Stimulated activated CD4-positive, alpha-beta T cell treated with anti-CD3 and anti-CD28 coated beads, Interleukin-4, amount 100 ng/mL, for 4 hours (primary cell): ENCODE data around the gene APOL4.
"Not testable (repeated sequence)": the region's sequence is repeated elsewhere in the genome, so short reads cannot be mapped to it uniquely, and the experiment has no call there.

Source experiments
- DNase-seq, 2 experiments: peaks; one replicate each; pipeline ENCODE4 v3.0.0-alpha.2; 2020

APOL4 gene

GRCh38 chr22:36204632-36205015 is 3.0 kb upstream of the APOL4 start:
- DNase-seq, result no peak

- DNase-seq, result no peak
These were observed 2.5 kb upstream of the APOL4 start for GRCh38 chr22:36204001-36204631.

DNA sequence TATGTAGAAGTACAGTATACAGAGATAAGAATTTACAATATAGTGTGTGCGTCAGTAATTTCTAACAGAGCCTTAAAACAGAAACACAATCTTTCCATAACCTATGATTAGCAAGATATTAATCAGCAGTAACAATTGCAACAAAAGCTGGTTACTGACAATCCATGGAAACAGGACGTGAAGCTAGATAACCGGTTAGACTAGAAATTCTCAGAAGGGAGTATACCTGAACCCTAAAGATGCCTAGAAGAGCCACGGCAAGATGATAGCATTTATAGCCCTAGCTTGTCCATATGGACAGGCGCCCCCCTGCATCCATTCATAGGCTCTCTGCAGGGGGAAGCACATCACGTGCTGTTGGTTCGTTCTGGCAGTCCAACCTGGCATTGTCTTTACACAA is 1.8 kb upstream of the APOL4 start:
- DNase-seq, result not testable (repeated sequence)

GRCh38 chr22:36202906-36203305 is 1.3 kb upstream of the APOL4 start:
- not testable (repeated sequence) for DNase-seq

DNA sequence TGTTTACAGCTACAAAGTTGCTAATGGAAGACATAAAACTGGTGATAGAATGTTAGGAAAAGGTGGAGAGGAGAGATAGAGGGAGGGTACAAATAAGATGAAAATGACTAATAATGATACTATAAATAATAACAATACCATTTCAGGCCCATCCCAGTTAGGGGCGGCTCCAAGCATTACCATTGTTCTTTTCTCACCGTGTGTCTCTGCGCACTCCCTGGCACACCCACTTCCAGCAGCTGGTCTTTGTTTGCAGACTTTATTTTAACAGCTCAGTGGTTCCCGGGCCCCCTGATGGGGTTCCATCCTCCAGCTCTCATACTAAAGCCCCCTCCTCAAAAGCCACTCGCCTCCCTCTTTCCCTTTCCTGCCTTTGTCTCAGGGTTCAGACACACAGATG is 584 bp downstream of the APOL4 start:
- not testable (repeated sequence) for DNase-seq

DNA sequence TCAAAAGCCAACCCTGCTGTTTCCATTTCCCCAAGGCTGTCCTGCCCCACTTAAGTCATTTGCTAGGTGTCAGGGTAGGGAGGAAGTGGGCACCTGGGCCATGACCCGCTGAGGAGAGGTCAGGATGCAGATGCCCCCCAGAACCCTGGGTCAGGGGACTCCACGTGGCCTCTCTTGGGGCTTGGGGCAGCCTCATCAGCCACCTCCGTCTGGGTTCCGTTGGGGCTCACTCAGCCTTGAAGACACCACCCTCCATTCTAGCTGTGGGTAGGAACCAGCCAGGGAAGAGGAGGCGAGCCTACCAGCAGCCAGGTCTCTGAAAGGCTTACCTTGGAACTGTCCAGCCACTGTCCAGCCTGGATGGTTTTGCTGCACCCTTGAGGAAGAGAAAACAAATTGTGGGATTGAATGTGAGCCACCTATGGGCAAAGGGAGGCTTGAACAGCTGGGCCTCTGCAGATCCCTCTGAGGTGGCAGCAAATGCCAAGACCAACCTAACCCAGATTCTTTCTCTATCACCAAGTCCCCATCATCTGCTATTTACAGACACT is 2.5 kb downstream of the APOL4 start:
- no peak for DNase-seq

GRCh38 chr22:36198536-36198935 is 3.1 kb downstream of the APOL4 start:
- DNase-seq, result no peak

GRCh38 chr22:36197514-36198146 is 4.0 kb downstream of the APOL4 start:
- no peak for DNase-seq

DNA sequence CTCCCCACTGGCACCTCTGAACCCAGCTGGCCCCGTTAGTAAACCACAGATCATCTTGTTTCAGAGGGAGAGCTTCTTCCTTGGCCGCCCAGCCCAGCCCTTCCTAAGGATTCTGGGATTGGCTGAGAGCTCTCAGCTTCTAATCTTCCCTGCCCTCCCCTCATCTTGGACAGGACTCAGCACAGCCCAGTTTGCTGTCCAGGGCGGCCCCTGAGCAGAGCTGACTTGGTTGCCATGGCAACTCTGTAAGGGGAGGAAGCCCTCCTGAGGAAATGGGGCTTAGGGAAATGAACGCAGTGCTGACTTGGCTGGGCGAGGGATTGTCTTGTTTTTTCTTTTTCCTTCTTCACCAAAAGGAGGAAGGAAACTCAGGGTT is 4.6 kb downstream of the APOL4 start:
- DNase-seq, result no peak

DNA sequence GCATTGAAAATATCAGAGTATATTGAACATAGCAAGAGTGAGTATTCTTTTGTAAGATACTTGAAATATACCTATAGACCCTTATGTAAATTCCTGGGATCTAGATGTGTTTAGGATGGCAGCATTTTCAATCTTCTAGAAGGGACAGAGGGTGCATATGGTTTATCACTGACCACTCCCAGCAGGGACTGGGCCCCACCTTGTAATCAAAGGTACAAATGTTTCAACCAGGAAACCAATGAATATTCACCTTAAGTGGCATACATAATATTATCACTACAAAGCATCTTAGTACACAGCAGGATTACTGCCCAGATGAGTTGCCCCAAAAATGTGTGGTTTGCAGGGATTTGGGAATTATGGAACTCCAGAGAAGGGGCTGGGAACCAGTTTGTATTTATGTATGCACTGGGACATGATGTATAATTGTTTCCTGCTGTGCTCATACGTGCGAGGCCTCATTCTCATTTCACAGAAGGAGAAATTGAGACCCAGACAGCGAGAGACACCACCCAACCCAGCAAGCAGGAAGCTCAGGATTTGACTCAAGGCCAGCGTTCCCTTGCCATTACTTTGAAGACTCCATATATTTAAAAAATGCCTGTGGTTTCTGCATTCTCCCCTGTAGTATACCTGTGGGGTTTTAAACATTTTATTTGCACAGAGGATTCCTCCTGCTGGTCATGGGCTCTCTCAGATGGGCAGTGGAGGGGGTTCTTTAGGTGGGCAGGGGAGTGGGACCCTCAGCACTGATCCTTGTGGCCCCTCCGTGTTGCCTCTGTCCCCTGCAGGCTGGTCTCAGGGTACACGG is 5.2 kb downstream of the APOL4 start:
- DNase-seq, result no peak

GRCh38 chr22:36194971-36195370 is 6.6 kb downstream of the APOL4 start:
- peak; percentile 15 to 32 for DNase-seq

GRCh38 chr22:36194385-36194784 is 7.2 kb downstream of the APOL4 start:
- DNase-seq, result no peak

DNA sequence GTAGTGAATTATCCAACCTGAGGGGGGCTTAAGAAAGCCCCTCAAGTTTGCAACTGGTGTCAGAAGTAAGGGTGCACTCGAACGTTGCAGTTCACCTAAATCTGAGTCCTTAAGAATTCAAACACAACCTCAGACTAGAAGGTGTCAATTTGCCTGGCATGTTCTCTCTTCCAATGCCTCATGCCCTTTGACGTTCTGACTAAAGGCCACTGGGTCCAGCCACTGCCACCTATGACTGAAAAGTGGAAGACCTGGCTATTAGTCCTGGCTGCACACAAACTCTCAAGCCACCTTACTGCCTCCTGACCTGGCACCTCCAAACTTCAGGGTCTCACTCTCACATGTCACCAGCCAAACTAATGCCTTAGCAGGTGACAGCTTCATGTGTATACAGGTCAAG is 8.0 kb downstream of the APOL4 start:
- DNase-seq, result no peak

GRCh38 chr22:36193171-36193570 is 8.4 kb downstream of the APOL4 start:
- no peak for DNase-seq

DNA sequence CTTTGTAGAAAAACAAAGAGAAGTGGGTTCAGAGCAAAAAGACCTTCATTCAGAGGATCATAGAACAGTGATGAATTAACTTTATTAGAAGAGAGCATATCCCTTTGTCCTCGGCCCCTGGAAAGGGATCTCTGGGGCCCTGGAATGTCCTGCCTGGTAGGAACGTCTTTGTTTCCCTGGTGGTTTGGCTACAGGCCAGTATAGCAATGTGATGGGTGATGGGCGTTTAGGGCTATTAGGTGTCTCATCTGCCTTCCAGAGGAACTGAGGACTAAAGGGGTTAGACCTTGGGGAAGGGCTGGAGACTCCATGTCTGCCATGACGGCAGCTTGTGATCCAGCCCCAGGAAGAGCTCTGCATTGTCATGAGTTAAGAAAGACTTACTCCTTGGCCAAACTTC is 9.1 kb downstream of the APOL4 start:
- no peak for DNase-seq

DNA sequence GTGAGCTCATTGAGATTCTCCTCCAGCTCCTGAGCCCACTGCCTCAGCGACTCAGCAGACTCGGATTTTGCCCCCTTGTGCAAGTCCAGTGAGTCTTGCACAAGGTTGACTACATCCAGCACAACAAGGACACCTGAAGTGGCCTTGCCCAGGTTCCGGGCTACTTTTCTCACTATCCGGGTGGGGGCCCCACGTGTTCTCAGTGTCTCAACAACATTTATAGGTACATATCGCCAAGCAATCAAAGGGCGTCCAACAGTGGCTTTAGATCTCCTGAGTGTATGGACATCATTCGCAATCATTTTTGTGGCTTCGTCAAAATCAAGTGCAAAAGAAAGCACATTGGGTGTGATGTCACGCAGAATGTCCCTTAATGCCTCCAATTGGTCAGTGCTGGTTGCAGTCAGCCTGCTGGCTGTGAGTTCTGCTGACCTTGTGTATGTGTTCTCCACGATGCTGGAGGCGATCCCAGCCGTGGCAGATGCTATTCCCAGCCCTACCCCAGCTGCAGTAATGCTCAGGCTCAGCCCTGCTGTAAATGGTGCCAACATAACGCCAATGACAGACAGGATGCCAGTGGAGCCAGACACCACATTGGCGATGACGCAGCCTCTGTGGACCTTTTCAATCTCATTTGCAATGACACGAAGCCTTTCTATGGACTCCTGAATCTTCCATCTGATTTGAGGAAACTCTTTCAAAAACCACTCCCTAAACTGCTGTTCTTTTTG is 10.3 kb downstream of the APOL4 start:
- no peak for DNase-seq

DNA sequence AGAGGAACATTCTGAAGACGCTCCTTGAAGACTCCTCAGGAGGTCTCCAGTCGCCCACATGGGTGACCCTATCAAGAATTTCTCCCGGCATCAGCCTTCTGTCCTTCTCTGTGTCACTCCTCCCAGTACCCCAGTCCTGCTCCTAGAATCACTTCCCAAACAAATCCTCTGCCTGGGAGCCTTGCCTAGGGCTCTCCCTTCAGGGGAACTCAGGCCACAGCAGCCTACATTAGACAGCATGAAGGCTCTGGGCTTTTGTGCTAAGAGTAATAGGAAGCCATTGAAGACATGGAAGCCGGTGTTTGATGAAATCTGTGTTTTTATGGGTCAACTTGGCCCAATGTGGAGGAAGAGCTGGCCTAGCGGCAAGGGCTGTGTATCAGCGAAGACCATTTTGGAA is 13.7 kb downstream of the APOL4 start:
- DNase-seq, result not testable (repeated sequence)

DNA sequence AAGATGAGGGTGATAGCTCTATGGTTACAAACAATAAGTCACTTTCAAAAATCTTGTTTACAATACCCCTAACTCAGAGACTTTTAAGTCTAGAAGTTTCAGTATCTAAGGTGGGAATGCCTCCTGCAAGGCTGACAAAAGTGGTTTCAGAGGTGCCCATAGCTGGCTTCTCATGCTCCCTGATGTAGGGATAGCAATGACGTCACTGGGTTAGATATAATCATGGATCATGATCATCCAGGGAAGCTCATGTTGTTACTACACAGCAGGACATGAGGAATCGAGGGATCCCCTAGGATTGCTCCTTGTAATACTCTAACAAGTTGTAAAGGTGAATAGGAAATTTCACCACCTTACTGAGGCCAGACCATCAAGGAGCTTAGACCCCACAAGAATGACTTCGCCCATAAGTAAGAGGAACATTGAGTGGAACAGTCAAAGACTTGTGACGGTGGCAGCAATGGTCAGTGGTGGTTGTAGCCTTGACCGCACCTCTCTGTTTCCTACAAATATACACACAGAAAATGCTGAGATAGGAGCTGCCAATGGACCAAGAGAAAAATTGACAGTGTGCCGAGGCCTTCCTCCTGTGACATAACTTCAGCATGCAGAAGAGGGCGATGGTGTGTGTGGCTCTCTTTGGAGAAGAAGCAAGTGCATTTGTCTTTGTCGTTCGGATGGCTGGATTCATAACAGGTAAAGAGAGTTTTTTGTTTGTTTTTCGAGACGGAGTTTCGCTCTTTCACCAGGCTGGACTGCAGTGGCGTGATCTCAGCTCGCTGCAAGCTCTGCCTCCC is 15.6 kb downstream of the APOL4 start:
- no peak for DNase-seq

- DNase-seq, result no peak
These were observed 17.1 kb downstream of the APOL4 start for GRCh38 chr22:36184433-36185025.

DNA sequence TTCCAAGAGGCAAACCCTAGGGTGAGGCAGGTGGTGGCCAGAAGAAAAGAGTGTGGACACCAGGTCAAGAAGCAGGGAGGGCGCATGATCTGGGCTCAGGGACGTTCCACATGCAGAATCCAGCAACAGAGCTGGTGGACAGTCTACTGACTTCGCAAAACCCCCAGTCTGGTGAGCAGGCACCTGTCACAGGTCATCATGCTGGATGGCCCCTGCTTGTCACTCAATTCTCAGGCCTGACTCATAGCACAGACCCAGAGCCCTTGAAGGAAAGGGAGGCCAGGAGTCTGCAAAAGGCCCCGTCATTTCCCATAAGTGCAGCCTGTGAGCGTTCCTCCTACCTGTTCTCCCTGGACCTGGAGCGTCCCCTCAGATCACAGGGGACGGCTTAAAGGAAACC is 18.2 kb downstream of the APOL4 start:
- DNase-seq, result no peak

GRCh38 chr22:36182857-36183256 is 18.8 kb downstream of the APOL4 start:
- DNase-seq, result no peak

- DNase-seq, result no peak
These were observed 19.6 kb downstream of the APOL4 start for GRCh38 chr22:36182056-36182455.
